ENCODE measurements around the gene CNKSR2. TPM values are rescaled to one million over a fixed set of nuclear protein-coding genes. Genes with fewer than 3 reads are reported as not detected.

CNKSR2 gene
- total RNA-seq, 2 donors from 2014 or later, result 0.44 to 1.1 TPM

DNA sequence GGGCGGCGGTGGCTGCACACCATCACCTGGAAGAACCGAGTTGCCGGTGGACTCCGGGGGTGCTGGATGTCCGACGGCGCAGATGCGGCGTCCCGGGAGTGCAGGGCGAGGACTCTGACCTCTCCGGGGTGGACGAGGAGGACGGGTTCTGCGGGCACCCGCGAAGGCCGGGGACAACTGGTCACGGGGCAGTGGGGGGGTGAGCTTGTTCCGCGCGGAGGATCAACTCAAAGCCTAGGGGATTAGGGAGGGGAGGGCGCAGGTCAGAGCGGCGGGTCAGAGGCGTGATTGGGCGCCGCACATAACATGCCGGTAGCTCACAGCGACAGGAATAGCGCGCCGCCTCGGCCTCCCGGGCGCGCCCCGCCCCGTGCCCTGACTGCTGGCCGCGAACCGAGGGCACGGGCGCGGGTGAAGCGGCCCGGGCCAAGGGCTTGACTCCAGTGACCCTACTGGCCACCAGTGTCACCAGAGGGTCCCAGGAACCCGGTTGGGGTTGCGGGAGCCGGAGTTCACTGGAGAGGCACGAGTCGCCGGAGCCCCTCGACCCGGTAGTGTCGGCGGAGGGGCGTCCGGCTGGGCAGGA is 284.0 kb downstream of the CNKSR2 start, which contains the start of gene KLHL34:
TSS of gene KLHL34 (minus strand) at position 179 of the 586 bp plus-strand sequence. CDS start 542 bp downstream, outside the sequence.
- intact Hi-C loops (cut with DNase I), result no loop called here
- peak; percentile 63 to 78 for ATAC-seq
- DNase-seq, result no peak

DNA sequence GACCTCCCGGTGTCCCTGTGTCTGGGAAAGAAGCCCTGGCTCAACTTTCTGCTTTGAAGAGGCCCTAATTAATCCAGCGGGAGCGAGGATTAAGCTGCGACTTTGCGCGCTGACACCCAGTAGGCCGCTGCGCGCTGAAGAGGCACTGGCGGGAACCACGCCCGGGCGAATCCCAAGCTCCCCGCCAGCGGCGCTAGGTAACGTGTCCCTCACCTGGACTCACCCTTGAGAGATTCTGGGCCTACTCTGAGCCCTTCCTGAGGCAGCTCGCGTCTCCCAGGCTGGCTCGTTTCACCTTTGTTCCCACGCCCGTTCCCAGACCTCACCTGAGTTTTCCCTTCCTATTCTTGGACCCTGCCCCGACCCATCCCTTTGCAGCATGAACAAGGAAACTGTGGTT is 284.5 kb downstream of the CNKSR2 start:
- DNase-seq (no peak), ATAC-seq (peak in 1 of 2 donors; percentile 14)
- intact Hi-C loops (cut with DNase I), result no loop called here

DNA sequence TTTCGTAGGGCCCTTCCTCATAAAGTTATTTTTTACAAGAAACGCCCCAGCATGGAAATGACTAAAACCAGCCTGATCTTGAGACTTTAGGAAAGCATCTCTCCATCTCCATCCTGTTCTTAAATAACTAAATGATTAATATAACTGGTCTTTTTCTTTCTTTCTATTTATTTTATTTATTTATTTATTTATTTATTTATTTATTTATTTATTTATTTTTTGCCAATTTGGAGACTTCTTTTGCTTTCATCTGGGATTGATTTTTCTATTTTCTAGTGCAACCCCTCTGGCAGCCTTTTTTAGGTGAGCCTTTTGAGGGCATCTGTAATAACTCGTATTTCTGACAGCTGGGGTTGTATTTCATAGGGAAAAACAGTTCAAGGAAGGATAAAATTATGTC is 285.1 kb downstream of the CNKSR2 start:
- no peak for ATAC-seq

DNA sequence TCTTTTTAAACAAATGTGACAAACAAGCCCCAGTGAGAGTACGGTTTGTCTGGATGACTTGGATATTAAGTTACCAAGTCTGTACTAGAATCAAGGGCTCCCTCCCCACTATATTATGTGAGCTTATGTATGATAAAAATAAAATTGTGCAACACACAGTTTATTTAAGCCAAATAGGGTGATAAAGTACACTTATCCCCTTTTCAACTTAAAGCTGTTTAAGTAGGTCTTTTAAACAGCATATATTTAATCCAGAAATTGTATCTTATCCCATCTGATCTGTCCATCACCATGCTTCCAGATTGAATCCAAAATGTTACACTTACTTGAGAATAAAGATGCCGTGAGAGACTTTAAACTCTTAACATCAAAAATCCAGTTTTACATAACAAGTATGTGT is 285.9 kb downstream of the CNKSR2 start:
- DNase-seq (no peak), ATAC-seq (no peak)
- intact Hi-C loops (cut with DNase I), result no loop called here

More for the DNA sequence above, 285.1 kb downstream of the CNKSR2 start:
- no peak for DNase-seq
- intact Hi-C loops (cut with DNase I), result no loop called here

DNA sequence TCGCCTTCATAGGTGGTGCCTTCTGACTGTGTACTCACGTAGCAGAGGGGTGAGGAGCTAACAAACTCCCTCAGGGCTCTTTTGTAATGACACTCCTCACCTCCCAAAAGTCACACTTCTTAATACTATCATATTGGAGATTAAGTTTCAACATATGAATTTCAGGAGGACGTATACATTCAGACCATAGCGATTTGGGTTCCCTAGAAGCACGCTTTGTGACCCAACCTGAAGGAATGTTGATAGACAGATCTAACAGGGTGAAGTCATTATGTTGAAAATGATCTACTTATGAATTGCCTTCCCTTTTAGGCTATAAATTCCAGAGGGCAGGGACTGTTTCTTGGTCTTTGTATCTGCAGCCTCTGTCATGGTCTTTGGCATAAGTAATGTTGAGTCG is 287.1 kb downstream of the CNKSR2 start:
- intact Hi-C loops (cut with DNase I), result no loop called here
- DNase-seq (no peak), ATAC-seq (no peak)

DNA sequence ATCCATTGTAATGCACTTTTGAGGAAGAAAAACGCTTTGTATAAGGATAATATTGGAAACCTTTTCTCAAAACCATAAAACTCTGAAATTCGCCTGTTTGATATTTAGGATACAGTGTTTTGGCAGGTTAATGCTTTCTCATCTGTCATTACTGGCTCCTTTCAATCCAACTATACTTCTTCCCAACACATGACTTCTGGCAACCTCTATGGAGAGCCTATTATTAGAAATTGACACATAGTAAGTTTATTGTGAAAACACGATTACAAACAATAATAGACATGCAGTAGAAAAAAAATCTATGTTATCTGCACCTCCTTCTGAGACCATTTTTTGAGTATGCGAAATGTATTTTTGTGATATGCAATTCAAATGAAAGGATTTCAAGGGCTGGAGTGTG is 288.5 kb downstream of the CNKSR2 start:
- no peak for DNase-seq

DNA sequence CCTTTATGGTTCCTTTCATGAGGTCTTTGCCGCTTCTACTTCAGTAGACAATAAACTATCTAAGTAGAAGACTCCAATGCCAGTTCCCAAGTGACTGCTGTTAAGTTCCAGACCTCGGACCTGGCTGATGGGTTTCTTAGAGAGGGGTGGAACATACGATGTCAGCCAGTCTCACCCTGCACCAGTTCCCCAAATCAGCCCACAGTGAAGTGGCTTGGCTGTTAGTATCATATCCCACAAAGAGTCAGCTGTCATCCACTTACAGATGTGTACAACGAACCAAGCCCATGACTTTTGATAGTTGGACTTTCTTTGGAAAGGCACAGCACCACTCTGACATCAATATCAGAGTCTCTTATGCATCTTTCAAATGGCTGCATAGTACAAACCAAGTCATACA is 292.0 kb downstream of the CNKSR2 start:
- ATAC-seq, result peak in 1 of 2 donors; percentile 44
- no peak for DNase-seq
- intact Hi-C loops (cut with DNase I), result no loop called here

More for the DNA sequence above, 288.5 kb downstream of the CNKSR2 start:
- intact Hi-C loops (cut with DNase I), result no loop called here
- no peak for ATAC-seq

DNA sequence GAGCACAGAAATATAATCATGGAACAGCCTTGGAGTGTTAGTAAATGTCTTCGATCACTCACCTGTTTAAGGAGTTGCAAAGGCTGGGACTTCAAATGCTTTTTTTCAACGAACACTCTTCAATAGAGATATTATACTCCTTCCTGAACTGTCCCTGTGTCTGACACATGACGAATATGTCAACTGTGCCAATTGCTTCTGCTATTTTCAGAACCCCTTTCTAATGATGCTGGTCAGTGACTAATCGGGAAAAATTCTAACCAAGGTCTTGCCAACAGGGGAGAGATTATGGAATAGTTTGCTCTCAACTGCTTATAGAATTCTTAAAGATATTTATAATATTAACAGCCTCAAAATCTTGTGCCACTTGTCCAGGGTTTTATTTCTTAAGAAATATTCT is 292.5 kb downstream of the CNKSR2 start:
- intact Hi-C loops (cut with DNase I), result no loop called here
- ATAC-seq (peak; percentile 51 to 60), DNase-seq (no peak)

DNA sequence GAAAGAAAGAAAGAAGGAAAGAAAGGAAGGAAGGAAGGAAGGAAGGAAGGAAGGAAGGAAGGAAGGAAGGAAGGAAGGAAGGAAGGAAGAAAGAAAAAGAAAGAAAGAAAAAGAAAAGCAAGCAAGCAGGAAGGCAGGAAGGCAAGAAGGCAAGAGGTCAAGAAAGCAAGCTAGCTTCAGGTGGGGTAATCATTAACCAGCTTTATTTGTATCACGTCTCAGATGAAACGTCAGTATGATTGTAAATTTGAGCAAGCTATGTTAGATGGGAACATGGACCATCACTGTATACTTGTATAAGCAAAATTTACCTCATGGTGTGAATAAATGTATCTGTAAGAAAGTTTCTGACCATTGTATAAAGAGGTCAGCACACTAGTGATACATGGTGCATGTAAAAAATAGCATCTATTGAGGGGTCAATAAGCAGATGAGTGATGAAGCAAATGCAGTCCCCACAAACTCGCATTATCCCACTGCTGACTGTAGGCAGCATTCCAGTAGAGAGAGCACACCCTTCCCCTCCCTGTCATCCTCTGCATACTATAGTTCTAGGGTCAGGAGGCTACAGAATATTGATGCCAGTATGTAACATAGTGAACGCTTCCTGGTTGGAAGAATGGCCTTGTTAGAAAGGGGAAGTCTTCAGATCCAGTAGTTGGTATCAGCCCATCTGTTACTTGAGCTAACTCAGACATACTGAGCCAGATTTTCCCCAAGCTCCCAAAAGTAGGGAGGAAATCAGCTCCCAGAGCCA is 300.4 kb downstream of the CNKSR2 start:
- no peak for DNase-seq
- no peak for ATAC-seq
- intact Hi-C loops (cut with DNase I), result no loop called here

DNA sequence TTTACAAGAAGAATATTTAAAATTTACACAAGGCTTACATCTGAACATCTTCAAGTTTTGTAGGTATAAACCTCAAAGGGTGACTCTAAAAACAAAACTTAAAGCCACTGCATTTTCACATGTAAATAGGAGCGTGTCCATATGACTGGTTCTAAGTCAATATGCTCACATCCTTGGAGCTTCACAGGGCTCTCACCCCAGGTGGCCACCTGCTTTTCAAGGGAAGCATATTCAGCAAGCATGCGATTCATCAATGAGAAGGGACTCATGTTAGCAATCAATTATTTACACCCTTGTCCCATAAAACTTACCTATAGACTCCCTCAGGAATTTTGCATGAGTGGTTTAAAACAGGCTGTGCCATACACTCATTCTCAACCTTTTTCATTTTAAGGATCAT is 301.7 kb downstream of the CNKSR2 start:
- intact Hi-C loops (cut with DNase I), result no loop called here
- ATAC-seq, result no peak

DNA sequence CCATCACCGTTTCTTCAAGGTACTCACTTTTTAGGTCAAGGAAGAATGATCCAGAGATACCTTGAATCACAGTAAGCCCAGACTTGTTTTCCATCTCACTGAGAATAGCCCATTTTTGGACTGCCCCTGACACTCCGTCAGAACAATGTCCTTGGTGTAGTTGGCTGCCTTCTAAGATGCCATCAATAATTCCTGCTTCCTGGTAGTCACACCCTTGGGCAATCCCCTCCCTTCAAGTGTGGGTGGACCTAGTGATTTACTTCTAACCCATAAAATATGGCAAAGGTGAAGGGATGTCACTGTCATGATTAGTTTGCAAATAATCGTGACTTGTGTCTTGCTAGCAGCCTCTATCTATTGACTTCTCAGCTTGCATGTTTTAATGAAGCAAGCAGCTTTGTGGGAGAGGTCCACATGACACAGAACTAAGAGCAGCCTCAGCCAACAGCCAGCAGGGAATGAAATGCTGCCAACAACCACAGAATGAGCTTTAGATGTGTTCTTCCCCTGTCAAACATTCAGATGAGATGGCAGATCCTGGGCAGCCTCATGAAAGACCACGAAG is 303.9 kb downstream of the CNKSR2 start:
- no peak for DNase-seq
- ATAC-seq, result no peak
- intact Hi-C loops (cut with DNase I), result no loop called here

More for the DNA sequence above, 301.7 kb downstream of the CNKSR2 start:
- DNase-seq, result no peak

DNA sequence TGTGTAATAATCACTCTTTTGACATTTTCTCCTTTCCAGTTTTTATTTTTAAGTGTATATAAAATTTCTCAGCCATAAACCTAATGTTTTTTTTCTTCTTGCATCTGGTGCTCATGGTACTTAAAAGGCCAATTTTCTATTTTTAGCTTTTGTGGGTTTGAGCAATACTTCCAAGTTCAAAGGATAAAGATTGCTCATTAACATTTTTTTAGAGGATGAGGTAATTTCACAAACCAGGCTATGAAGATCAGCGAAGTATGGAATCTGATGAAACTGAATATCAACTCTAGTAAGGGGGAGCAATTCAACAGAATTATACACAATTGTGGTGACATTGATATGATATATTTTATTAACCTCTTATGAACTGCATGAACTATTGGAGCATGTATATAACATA is 309.7 kb downstream of the CNKSR2 start:
- DNase-seq (no peak), ATAC-seq (no peak)
- intact Hi-C loops (cut with DNase I), result no loop called here

DNA sequence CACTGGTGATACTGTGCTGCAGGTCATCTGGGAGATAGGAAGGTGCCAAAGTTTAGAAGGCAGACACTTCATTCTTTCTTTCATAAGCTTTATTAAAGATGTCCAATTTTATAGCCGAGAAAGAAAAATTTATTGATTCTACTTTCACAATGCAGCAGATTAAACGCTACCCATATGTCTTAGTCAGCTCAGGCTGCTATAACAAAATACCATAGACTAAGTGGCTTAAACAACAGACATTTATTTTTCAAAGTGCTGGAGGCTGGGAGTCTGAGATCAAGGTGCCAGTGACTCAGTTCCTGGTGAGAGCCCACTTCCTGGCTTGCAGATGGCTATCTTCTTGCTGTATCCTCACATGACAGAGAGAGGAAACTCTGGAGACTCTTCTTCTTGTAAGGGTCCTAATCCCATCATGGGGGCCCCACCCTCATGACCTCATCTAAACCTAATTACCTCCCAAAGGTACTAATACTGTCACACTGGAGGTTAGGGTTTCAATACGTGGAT is 317.3 kb downstream of the CNKSR2 start:
- no peak for DNase-seq
- ATAC-seq, result no peak
- intact Hi-C loops (cut with DNase I), result no loop called here

DNA sequence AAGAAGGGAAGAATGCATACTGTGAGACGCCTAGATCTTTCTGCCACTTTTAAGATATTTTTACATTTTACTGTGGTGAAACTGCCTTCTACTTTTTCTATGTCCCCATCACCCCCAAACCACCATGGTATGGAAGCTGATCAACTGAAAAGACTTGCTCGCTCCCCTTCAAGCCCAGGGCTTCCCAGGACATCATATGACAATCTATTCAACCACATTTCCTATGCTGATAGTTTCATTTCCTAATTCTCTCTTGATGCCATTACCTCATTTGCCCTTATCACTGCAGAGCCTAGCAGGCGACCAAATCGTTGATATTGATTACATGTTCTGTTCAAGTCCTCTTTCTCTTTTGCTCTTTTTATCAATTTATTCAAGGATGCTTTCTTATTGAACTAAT is 324.1 kb downstream of the CNKSR2 start:
- intact Hi-C loops (cut with DNase I), result no loop called here
- DNase-seq (no peak), ATAC-seq (no peak)

DNA sequence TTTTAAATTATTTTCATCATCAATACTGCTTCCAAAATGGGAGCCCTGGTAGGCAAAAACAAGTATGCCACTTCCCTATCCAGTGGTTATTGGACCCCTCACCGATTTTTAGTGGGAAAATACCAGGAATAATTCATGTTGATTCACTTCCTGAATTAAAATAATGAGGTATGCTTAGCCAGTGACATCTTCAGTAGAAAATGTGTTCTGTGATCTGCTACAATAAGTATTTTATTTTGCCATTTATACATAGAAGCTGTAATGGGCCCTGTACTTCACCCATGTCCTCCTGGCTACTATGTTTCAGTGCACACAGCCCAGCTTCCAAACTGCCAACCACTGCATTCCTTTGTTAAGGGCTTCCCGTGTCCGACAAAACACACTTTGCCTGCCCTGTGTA is 324.9 kb downstream of the CNKSR2 start:
- intact Hi-C loops (cut with DNase I), result no loop called here
- DNase-seq (no peak), ATAC-seq (no peak)

DNA sequence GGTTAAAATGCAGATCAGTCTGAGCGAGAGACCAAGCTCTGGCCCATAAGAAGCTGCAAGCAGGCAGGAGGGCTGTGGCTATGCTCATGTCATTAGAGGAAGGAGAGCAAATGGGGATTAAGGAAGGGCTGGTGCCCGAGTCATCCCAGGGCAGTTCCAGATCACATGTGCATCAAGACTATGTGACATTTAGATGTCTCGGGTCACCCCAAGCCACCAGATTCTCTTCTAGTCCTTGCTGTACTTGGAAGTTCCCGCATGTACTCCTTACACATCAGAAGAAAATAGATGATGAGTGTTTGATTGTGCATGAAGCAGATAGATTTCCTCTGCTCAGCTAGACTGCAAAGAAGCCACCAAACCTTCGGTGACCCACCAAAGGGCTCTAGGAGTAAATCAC is 326.1 kb downstream of the CNKSR2 start:
- DNase-seq (no peak), ATAC-seq (no peak)
- intact Hi-C loops (cut with DNase I), result no loop called here

DNA sequence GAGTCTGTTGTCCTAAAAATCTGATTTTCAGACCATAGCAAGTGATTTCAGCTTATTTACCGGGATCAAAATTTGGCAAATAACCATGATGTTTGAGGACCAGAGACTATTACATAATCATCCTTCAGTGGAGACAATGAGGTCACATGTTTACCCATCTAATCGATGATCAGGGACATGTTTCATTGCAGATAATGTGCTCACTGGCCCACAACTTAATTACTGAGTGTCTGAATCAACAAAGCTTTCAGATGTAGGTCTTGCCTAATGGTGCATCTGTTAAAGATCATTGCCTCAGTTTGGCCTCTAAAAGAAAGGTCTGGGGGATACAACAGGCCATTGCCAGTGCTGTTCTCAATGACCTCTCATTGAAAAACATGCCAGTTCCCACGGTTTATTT is 326.7 kb downstream of the CNKSR2 start:
- ATAC-seq (no peak), DNase-seq (no peak)
- intact Hi-C loops (cut with DNase I), result no loop called here

DNA sequence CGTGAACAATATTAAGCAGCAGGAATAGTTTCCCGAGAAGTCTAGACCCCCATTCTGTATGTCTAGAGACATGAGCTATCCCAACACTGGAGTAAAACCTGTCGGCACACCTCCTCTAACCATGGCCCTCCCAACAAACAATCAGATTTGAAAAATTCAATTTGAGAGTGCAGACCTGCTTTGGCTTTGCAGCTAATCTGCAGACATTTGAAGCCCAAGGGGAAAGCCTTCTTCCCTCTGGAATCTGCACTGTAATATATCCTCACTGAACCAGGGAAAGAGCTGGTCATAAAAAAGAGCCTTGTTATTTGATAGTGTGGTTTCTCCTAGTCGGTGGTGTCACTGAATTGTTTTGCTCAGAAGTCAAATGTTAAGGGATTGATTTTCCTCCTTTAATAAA is 328.5 kb downstream of the CNKSR2 start:
- DNase-seq, result no peak
- intact Hi-C loops (cut with DNase I), result no loop called here
- no peak for ATAC-seq
